Measurements from ENCODE around the gene PHLDB2.

GRCh38 chr3:111846039-111846438 lies 13.0 kb upstream of the PHLDB2 start:
- TF ChIP-seq POLR2A (IDR thresholded peaks at IDR 0.05) (no peak), CTCF (IDR thresholded peaks at IDR 0.05) (no peak), EP300 (IDR thresholded peaks at IDR 0.05) (no peak)

Data from upper lobe of left lung (tissue), 4 donors.